GM18520 (cell line): ENCODE data around the gene SEMA3F.
A peak's percentile ranks its signal among the peaks of the same experiment; 100 is the strongest.

Experiments
- ATAC-seq: cut with Tn5 transposase; IDR thresholded peaks from one replicate; pipeline ENCODE4 v1.9.1; 2021; ENCODE audit not compliant: unreplicated experiment

The SEMA3F gene

GRCh38 chr3:50230104-50230793 is 75.1 kb downstream of the SEMA3F start:
- ATAC-seq: no peak

GRCh38 chr3:50230794-50231125 is 75.6 kb downstream of the SEMA3F start:
- no peak for ATAC-seq

GRCh38 chr3:50231581-50231980 is 76.5 kb downstream of the SEMA3F start:
- ATAC-seq: no peak

- no peak for ATAC-seq
Measured at GRCh38 chr3:50232303-50232702, 77.2 kb downstream of the SEMA3F start.

GRCh38 chr3:50233176-50233575 is 78.1 kb downstream of the SEMA3F start:
- ATAC-seq: no peak

- ATAC-seq: peak; percentile 93
Measured at GRCh38 chr3:50235716-50236483, 80.8 kb downstream of the SEMA3F start, which contains the start of gene GNAI2. TSS of gene GNAI2 (plus strand) at chr3:50236204. CDS start at chr3:50236336, 132 bp downstream.

GRCh38 chr3:50236484-50237132 is 81.5 kb downstream of the SEMA3F start:
- no peak for ATAC-seq

- no peak for ATAC-seq
Measured at GRCh38 chr3:50237133-50237651, 82.1 kb downstream of the SEMA3F start.

GRCh38 chr3:50237754-50238548 is 82.8 kb downstream of the SEMA3F start:
- ATAC-seq: peak; percentile 28

GRCh38 chr3:50238549-50239026 is 83.5 kb downstream of the SEMA3F start:
- no peak for ATAC-seq
